Natural killer cell (primary cell): ENCODE measurements around the gene COX11. TPM values are rescaled to one million over a fixed set of nuclear protein-coding genes. Genes with fewer than 3 reads are reported as not detected.

Experiments
- ATAC-seq, 3 donors: fragments of 150-1000 bp in 2 of 3; fragments of 200-7000 bp in 1 of 3; cut with Tn5 transposase; 1 replicate in 1 of 3; 2 replicates in 2 of 3; pipeline ENCODE4 v1.10.0; 2021; ENCODE audit warnings: mild to moderate bottlenecking in 2 of 3, moderate library complexity in 2 of 3
- DNase-seq, 2 donors: peaks; one replicate each; pipeline versions ENCODE4 v3.0.0 to v3.0.0-alpha.2; 2013 to 2021; ENCODE audit warnings: mixed read lengths in 1 of 2
- H3K27ac ChIP-seq: one replicate; pipeline ENCODE4 v1.5.1; 2013; ENCODE audit warnings: mild to moderate bottlenecking, low read length
- H3K27me3 ChIP-seq: one replicate; pipeline ENCODE4 v1.6.1; 2013; ENCODE audit warnings: low read length; ENCODE audit not compliant: control insufficient read depth, insufficient read depth
- H3K36me3 ChIP-seq: one replicate; pipeline ENCODE4 v1.6.1; 2013; ENCODE audit warnings: low read length; ENCODE audit not compliant: control insufficient read depth, insufficient read depth
- H3K4me1 ChIP-seq: one replicate; pipeline ENCODE4 v1.6.1; 2013; ENCODE audit warnings: low read length; ENCODE audit not compliant: control insufficient read depth, insufficient read depth
- H3K4me3 ChIP-seq: one replicate; pipeline ENCODE4 v1.5.1; 2013; ENCODE audit warnings: low read length
- H3K9me3 ChIP-seq: one replicate; pipeline ENCODE4 v1.6.1; 2013; ENCODE audit warnings: low read length; ENCODE audit not compliant: control insufficient read depth, insufficient read depth
- H3K27ac Mint-ChIP-seq, 2 donors: one replicate each; pipeline ENCODE4 v1.8.0; 2022; ENCODE audit warnings: mild to moderate bottlenecking in 2 of 2, mixed read lengths in 2 of 2, moderate library complexity in 1 of 2
- H3K27me3 Mint-ChIP-seq, 2 donors: one replicate each; pipeline ENCODE4 v1.8.0; 2022; ENCODE audit warnings: low read depth in 2 of 2, mixed read lengths in 2 of 2
- H3K36me3 Mint-ChIP-seq: one replicate; pipeline ENCODE4 v1.8.0; 2022; ENCODE audit warnings: mixed read lengths
- H3K4me1 Mint-ChIP-seq, 2 donors: one replicate each; pipeline ENCODE4 v1.8.0; 2022; ENCODE audit warnings: mixed read lengths in 2 of 2
- H3K4me3 Mint-ChIP-seq: one replicate; pipeline ENCODE4 v1.8.0; 2022; ENCODE audit warnings: mild to moderate bottlenecking, moderate library complexity, mixed read lengths
- H3K9me3 Mint-ChIP-seq, 2 donors: one replicate each; pipeline ENCODE4 v1.8.0; 2022; ENCODE audit warnings: mixed read lengths in 2 of 2
- CTCF ChIP-seq: fragments of 200-600 bp; IDR thresholded peaks from one replicate; pipeline ENCODE4 v1.8.0; 2022; ENCODE audit warnings: antibody characterized with exemption
- WGBS: methylation state at CpG from one replicate; pipeline ENCODE4 v1.1.7; 2013; ENCODE audit warnings: missing lambda C conversion rate; ENCODE audit not compliant: insufficient coverage; 5-methylcytosine and 5-hydroxymethylcytosine counted together
- intact Hi-C: fragments of 100-400 bp; cut with micrococcal nuclease; formaldehyde crosslinking; loops from one replicate; pipeline ENCODE4 v1.14.2; 2022
- total RNA-seq, 4 donors: library from RNA; stranded (reverse); fragments of 120-200 nt in 1 of 4; gene quantifications; one replicate each; pipeline versions ENCODE4 v1.2.3 to v1.2.4, GENCODE V29; 2013 to 2022

The COX11 gene
- total RNA-seq, 3 donors from 2014 or later (not counting 1 experiment from before 2014, with no cell fraction given), result 20.2 to 33.7 (median 26.9) TPM

- H3K4me3 ChIP-seq, result no peak overlapping the region
- DNase-seq (no peak), ATAC-seq (no peak)
- Mint-ChIP-seq H3K27ac (no peak overlapping the region), H3K27me3 (peaks cover 0 to 3% of the 10 kb centered on the region in 2 donors), H3K36me3 (no peaks in the 10 kb centered on the region), H3K9me3 (no peaks in the 10 kb centered on the region), H3K4me1 (no peaks in the 10 kb centered on the region), H3K4me3 (no peak overlapping the region)
- H3K36me3 ChIP-seq, result no peaks in the 10 kb centered on the region
- 88% methylated on average over 5 of the region's 5 CpGs for WGBS
- intact Hi-C loops, result no loop called here
- H3K9me3 ChIP-seq, result no peaks in the 10 kb centered on the region
- no peaks in the 10 kb centered on the region for H3K4me1 ChIP-seq
- no peak for TF ChIP-seq CTCF
- no peak overlapping the region for H3K27ac ChIP-seq
- H3K27me3 ChIP-seq, result no peaks in the 10 kb centered on the region
These were observed 33.0 kb downstream of the COX11 start for GRCh38 chr17:54935471-54935870.

- Mint-ChIP-seq H3K36me3 (no peaks in the 10 kb centered on the region), H3K4me1 (no peaks in the 10 kb centered on the region), H3K27ac (no peak overlapping the region), H3K9me3 (no peaks in the 10 kb centered on the region), H3K27me3 (peaks cover 0 to 3% of the 10 kb centered on the region in 2 donors), H3K4me3 (no peak overlapping the region)
- 92% methylated on average over 2 of the region's 3 CpGs for WGBS
- no peaks in the 10 kb centered on the region for H3K9me3 ChIP-seq
- DNase-seq, result no peak
- H3K27ac ChIP-seq, result no peak overlapping the region
- ATAC-seq, result no peak
- no peak for TF ChIP-seq CTCF
- no peaks in the 10 kb centered on the region for H3K4me1 ChIP-seq
- intact Hi-C loops, result no loop called here
- no peaks in the 10 kb centered on the region for H3K36me3 ChIP-seq
- H3K27me3 ChIP-seq, result no peaks in the 10 kb centered on the region
- no peak overlapping the region for H3K4me3 ChIP-seq
These were observed 34.5 kb downstream of the COX11 start for GRCh38 chr17:54933921-54934320.

DNA sequence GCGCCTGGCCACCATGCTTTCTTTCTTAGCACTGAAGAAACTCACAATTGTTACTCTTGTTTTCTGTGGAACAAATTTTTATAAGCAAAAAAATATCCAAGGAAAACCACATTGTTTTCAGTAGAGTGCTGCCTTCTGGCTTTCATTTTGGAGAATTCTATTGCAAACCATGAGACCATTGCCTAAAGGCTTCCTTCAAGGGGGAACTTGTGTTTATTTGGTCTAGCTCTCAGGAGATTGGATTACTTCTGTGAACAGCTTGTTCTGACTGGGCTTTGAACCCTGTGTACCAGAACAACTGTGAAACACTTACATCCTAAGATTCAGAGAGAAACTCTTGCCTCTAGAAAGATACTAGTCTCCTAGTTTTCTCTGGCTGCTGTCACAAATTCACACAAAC, 35.7 kb downstream of the COX11 start:
- DNase-seq, result no peak
- Histone ChIP-seq H3K27ac (no peak overlapping the region), H3K4me3 (no peak overlapping the region), H3K27me3 (no peaks in the 10 kb centered on the region), H3K36me3 (no peaks in the 10 kb centered on the region), H3K4me1 (no peaks in the 10 kb centered on the region), H3K9me3 (no peaks in the 10 kb centered on the region)
- intact Hi-C loops, result no loop called here
- Mint-ChIP-seq H3K9me3 (no peaks in the 10 kb centered on the region), H3K4me3 (no peak overlapping the region), H3K27me3 (peaks cover 0 to 3% of the 10 kb centered on the region in 2 donors), H3K4me1 (no peaks in the 10 kb centered on the region), H3K36me3 (no peaks in the 10 kb centered on the region), H3K27ac (no peak overlapping the region)
- ATAC-seq, result no peak
- no peak for TF ChIP-seq CTCF
- 0% methylated on average over 1 of the region's 1 CpG for WGBS

DNA sequence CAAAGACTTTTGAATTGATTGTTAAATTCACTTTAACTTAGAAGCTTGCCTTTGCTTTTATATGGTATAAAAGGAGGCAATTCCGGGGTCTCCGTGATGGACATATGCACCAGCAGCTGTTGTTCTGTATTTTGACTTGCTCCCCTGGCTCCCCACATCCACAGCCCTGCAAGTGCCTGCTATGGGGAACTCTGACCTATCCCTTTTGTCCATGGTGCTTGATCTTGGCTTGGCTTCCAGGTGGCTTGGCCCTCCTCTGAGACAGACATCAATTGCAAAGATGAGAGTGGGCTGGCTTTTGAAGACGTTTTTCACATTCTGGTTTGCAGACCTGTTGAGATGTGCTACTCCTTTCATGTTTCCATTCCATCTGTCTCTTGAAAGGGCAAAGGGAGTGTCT, 40.9 kb downstream of the COX11 start:
- ATAC-seq, result no peak
- Mint-ChIP-seq H3K4me1 (no peaks in the 10 kb centered on the region), H3K27me3 (no peaks in the 10 kb centered on the region), H3K36me3 (no peaks in the 10 kb centered on the region), H3K27ac (no peak overlapping the region), H3K9me3 (no peaks in the 10 kb centered on the region), H3K4me3 (no peak overlapping the region)
- H3K36me3 ChIP-seq, result no peaks in the 10 kb centered on the region
- H3K9me3 ChIP-seq, result no peaks in the 10 kb centered on the region
- H3K4me3 ChIP-seq, result no peak overlapping the region
- H3K27ac ChIP-seq, result no peak overlapping the region
- no peak for TF ChIP-seq CTCF
- intact Hi-C loops, result no loop called here
- no peaks in the 10 kb centered on the region for H3K4me1 ChIP-seq
- WGBS, result 69% methylated on average over 3 of the region's 3 CpGs
- no peaks in the 10 kb centered on the region for H3K27me3 ChIP-seq
- no peak for DNase-seq
